Activated CD8-positive, alpha-beta memory T cell treated with anti-CD3 and anti-CD28 coated beads for 36 hours (primary cell): ENCODE measurements around the gene FMNL3. TPM values are rescaled to one million over a fixed set of nuclear protein-coding genes. Genes with fewer than 3 reads are reported as not detected.
"Not testable (repeated sequence)": the region's sequence is repeated elsewhere in the genome, so short reads cannot be mapped to it uniquely, and the experiment has no call there.

Experiments
- CTCF ChIA-PET: fragments of 350-600 bp; sonication (Branson Sonifier 250); formaldehyde crosslinking; loops from one replicate; lab custom pipeline; 2021; ENCODE audit warnings: antibody characterized with exemption; lab: Charles Lee
- POLR2A ChIA-PET: fragments of 350-600 bp; sonication (Branson Sonifier 250); formaldehyde crosslinking; loops from one replicate; lab custom pipeline; 2021; ENCODE audit warnings: antibody characterized with exemption; lab: Charles Lee
- total RNA-seq, 2 experiments: library from RNA; stranded (reverse); gene quantifications; one replicate each; pipeline ENCODE4 v1.2.3, GENCODE V29; 2021

The FMNL3 gene
- total RNA-seq, 2 experiments from 2014 or later: 32.8 to 34.2 TPM

DNA sequence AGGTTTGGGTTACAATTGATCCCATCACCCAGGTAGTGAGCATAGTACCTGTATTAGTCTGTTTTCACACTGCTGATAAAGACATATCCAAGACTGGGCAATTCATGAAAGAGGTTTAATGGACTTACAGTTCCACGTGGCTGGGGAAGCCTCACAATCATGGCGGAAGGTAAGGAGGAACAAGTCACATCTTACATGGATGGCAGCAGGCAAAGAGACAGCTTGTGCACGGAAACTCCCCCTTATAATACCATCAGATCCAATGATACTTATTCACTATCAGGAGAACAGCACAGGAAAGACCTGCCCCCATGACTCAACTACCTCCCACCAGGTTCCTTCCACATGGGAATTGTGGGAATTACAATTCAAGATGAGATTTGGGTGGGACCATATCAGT is 14.2 kb upstream of the FMNL3 start:
- CTCF ChIA-PET, POLR2A ChIA-PET: not testable (repeated sequence)

DNA sequence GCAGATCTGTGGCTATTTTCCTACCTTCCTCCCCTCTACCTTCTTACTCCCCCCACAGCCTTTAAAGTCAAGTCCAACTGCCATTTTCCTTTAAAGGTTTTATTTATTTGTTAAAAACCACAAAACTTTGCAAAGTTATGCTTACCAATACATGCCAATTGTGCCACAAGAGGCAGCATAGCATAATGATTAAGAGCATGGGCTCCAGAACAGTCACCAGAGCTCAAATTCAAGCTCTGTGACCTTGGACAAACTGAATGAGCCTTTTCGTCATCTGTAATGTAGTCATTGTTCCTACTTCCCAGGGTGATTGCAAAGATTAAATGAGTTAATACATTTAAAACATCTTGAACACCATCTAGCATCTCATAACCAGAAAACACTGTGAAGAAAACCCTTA is 13.0 kb upstream of the FMNL3 start:
- POLR2A ChIA-PET: no interaction called here
- CTCF ChIA-PET: no interaction called here

DNA sequence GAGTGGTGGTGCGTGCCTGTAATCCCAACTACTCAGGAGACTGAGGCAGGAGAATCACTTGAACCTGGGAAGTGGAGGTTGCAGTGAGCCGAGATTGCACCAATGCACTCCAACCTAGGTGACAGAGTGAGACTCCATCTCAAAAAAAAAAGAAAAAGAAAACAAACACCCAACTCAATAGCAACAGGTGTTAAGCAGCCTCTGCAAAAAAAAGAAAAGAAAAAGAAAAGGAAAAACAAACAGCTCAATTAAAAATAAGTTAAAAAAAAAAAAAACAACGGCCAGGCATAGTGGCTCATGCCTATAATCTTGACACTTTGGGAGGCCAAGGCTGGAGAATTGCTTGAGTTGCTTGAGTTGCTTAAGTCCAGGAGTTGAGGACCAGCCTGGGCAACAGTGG is 10.6 kb upstream of the FMNL3 start:
- POLR2A ChIA-PET: not testable (repeated sequence)
- CTCF ChIA-PET: interaction anchor here (0.8 to 0.9 kb wide), 2 partner anchors 14 to 24 kb away, joined by 3 read pairs; partner anchors contain the start of gene TMBIM6

DNA sequence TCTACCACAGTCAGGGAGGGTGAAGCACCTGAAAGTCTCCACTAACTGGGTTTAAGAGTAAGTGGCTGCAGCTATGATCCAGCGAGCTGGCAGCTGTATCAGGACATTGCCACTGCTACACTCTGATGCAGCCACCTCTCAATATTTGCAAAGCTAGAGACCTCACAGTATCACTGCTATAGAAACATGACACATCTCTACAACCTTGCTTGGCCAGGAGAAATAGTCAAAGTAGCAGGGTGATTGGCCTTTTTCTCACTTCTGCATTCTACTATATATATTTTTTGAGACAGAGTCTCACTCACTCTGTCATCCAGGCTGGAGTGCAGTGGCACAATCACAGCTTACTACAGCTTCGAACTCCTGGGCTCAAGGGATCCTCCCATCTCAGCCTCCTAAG is 9.3 kb upstream of the FMNL3 start:
- POLR2A ChIA-PET: no interaction called here
- CTCF ChIA-PET: interaction anchor here (0.8 to 1.3 kb wide), 2 partner anchors 61 to 79 kb away, joined by 3 read pairs; no protein-coding TSS in a partner anchor

DNA sequence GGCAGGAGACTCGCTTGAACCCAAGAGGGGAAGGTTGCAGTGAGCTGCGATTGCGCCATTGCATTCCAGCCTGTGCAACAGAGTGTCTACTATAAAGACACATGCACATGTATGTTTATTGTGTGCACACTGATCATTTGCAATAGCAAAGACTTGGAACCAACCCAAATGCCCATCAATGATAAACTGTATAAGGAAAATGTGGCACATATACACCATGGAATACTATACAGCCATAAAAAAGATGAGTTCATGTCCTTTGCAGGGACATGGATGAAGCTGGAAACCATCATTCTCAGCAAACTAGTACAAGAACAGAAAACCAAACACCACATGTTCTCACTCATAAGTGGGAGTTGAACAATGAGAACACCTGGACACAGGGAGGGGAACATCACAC is 6.7 kb upstream of the FMNL3 start:
- CTCF ChIA-PET: interaction anchor here (0.6 to 12.1 kb wide), 3 partner anchors 64 to 91 kb away, joined by 3 to 145 read pairs (median 3); partner anchors contain the start of gene PRPF40B
- POLR2A ChIA-PET: not testable (repeated sequence)

DNA sequence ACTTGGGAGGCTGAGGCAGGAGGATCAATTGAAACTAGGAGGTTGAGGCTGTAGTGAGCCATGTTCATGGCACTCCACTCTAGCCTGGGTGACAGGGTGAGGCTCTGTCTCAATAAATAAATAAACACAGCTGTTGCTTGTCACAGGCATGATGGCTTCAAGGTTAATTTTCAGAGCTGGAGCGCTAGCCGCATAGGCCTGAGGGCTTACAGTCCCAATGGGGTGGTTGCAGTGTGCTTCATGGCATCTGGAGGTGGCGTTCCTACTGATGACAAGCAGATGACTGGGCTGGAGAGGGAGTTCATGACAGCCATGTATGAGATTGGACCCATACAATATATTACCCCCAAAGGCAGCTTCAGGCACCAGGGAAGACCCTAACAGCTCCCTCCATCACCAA is 1.6 kb upstream of the FMNL3 start:
- POLR2A ChIA-PET: no interaction called here
- CTCF ChIA-PET: interaction anchor here (1.0 to 12.1 kb wide), 6 partner anchors 32 to 73 kb away, joined by 3 to 145 read pairs (median 8); partner anchors contain the start of gene TMBIM6

DNA sequence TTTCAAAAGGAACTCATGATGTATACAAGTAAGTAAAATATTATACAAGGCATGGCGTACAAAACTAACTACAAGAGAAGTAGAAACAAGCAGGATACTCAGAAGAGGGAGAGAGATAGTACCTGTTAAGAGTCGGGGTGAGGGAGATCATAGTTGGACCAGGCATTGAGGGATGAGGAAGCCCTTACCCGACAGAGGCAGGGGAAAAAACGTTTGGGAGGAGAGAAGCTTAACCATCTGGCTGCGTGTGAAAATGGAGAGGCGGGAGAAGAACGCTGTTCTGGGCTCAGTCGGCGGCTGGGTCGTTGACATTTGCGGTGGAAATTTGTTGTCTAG is 575 bp upstream of the FMNL3 start:
- POLR2A ChIA-PET: interaction anchor here (0.6 kb wide), 1 partner anchor 823 kb away, joined by 3 read pairs; no protein-coding TSS in a partner anchor

DNA sequence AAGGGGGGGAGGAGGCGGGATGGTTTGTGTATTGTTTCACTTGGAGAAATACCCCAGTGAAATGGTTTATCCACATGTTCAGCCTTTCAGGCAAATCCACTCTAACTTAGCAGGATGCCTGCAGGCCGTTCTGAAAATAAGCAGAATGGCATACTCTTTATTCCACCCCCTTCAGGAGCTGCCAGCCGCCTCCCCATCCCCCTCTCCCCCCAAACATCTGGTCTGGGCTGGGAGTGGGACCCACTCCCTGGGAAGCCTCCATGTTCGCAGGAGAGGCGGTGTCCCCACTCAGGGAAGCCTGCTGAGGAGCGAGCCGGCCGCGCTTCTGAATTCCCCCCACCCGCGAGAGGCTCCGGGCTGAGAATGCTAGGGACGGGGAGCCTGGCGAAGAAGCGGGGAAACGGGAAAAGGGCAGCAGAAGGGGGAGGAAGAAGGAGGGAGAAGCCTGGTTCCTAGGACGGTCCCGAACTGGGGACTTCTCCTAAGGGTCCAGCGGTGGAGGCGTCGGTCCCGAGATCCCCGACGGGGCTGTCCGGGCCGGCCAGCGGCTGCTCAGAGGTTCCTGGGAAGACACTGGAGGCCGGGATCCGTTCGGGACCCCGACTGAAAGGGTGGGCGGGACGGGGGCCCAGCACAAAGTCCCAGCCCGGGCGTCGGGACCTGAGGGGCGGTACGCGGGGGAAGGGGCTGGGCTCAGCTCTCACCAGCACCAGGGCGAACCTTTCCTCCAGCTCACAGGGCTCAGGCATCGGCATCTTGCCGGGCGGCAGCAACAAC is 666 bp downstream of the FMNL3 start:
- ChIA-PET CTCF (interaction anchor here (0.7 to 12.1 kb wide), 10 partner anchors 9 to 81 kb away, joined by 3 to 145 read pairs (median 4); partner anchors contain the start of gene TMBIM6), POLR2A (interaction anchor here (0.5 to 0.9 kb wide), 3 partner anchors 13 to 945 kb away, joined by 3 to 4 read pairs (median 3); no protein-coding TSS in a partner anchor)

More for the DNA sequence above, 575 bp upstream of the FMNL3 start:
- CTCF ChIA-PET: interaction anchor here (0.7 to 12.1 kb wide), 8 partner anchors 9 to 78 kb away, joined by 3 to 145 read pairs (median 3); no protein-coding TSS in a partner anchor

DNA sequence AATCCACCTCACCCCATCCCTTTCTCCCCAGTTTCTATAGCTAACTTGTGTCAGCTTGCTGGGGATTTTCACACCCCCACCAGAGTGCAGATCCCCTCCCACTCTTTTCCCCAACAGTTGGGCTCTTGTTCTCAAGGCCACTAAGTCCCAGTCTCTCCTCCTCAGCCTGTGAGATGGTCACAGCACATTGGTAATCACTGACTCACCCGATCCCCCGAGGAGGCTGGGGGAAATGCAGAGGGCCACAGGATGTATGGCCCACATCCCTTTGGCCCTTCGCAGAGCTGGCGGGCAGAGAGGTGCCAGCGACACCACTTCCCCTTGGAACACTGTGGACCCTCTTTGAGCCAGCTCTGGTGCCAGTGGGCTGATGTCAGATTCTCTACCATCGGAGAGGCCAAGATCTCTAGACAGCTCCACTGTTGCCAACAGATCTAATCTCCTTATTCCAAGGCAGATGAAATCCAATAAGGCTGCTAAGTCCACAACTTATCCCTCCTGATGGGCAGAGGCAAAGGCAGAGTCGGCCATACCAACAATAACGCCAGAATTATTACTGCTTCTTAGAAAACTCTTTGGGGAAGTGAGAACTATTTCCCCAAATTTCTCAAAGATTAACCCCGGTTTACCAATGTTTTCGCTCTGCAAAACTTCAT is 1.6 kb downstream of the FMNL3 start:
- POLR2A ChIA-PET: interaction anchor here (0.6 to 1.0 kb wide), 4 partner anchors 37 to 62 kb away, joined by 3 to 4 read pairs (median 3); no protein-coding TSS in a partner anchor
- CTCF ChIA-PET: interaction anchor here (1.1 to 12.1 kb wide), 9 partner anchors 8 to 84 kb away, joined by 3 to 145 read pairs (median 4); no protein-coding TSS in a partner anchor

DNA sequence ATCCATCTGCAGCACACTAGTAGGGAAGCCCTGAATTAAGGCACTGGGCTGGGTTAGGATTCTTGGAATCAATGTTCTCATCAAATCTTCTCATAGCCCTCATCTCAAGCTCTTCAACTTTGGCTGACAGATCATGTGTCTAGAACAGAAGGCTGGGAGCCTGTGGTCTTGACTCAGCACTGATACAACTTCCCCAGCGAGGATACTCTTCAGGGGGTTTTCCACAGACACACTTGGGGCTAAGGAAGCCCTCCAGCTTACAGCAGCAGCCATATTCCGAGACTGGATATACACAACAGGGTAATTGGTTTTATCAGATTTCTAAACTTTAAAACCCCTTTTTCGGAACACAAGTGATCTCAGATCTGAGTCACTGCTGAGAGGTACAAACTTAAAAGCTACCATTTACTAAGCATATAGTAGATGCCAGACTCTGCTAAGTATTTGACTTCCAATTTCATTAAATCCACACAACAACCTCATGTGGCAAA is 3.5 kb downstream of the FMNL3 start:
- POLR2A ChIA-PET: interaction anchor here (0.9 kb wide), 1 partner anchor 38 kb away, joined by 5 read pairs; the partner anchor contains the start of gene TMBIM6
- CTCF ChIA-PET: interaction anchor here (0.6 to 12.1 kb wide), 10 partner anchors 12 to 68 kb away, joined by 3 to 145 read pairs (median 4); partner anchors contain the start of gene TMBIM6

DNA sequence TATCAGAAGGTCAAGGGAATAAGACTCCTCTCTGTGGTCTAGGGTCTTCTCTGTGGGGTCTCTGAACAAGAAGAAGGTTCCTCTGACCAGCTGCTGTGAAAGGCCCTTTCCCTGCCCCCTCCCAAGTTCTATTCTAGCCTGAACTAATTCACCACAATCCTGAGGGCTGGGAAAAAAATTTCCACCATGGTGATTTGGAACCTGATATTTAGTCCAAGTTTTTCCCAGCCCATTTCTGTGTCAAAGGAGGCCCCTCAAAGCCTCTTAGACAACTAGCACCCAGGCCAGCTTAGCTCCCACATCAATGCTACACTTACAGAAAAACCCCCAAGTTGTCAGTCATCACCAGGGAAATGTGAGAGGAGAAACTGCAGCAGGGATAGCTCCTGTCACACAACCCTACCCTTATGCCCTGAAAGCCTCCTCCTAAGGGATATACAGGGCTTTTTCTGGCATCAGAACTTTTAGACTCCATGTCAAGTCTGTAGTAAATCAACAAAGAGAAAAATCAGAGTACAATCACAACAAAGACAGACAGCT is 4.5 kb downstream of the FMNL3 start:
- ChIA-PET POLR2A (no interaction called here), CTCF (interaction anchor here (0.9 to 12.1 kb wide), 4 partner anchors 20 to 67 kb away, joined by 3 to 145 read pairs (median 43); no protein-coding TSS in a partner anchor)

DNA sequence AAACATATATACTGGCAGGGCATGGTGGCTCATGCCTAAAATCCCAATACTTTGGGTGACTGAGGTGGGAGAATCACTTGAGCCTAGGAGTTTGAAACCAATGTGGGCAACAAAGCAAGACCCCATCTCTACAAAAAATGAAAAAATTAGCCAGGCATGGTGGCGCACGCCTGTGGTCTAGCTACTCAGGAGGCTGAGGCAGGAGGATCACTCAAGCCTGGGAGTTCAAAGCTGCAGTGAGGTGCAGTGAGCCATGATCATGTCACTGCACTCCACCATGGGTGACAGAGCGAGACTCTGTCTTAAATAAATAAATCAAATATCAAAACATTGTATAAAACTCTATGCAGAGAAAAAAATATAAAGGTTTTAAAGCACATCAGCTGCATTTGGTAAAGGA is 5.2 kb downstream of the FMNL3 start:
- ChIA-PET POLR2A (no interaction called here), CTCF (interaction anchor here (0.7 to 12.1 kb wide), 3 partner anchors 8 to 61 kb away, joined by 3 to 145 read pairs (median 7); no protein-coding TSS in a partner anchor)

DNA sequence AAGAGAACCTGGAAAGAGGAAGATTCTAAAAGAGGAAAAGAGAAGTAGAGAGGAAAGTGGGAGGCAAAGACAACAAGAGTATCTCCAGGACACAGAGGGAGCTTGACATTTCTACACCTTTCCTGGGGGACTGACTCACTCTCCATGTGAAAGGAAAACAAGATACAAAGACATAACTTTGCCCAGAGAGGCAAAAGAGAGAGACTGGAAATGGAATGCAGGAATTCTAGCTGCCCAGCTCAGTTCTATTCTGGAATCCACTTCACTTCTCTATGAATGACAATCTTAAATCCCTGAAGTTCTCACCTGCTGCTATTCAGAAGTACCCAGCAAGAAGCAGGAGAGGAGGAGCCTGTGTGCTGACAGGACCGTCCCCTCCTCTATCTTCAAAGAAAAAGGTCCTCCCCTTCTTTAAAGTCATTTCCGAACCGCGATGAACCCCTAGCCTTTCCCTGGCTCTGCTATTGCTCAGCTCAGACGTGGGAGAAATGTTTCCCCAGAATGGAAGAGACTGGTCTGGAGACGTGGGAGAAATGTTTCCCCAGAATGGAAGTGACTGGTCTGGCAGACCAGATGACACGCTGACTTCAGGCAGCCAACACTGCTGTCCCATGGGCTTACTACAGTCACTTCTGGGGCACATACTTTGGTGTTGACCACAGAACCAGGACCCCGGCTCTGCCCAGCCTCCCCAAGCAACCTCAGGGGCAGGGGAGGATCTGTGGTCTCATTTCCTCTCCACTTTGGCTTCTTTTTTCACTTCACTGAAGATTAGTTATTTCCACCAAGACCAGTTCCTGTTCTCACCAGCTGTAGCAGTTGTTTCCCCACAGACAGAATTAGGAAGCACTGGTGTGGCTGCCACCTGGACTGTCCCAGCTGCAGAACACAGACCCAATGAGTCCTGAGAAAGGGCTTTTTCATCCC is 8.3 kb downstream of the FMNL3 start:
- POLR2A ChIA-PET: interaction anchor here (1.4 kb wide), 1 partner anchor 26 kb away, joined by 4 read pairs; no protein-coding TSS in a partner anchor
- CTCF ChIA-PET: interaction anchor here (0.7 to 1.5 kb wide), 4 partner anchors 9 to 54 kb away, joined by 3 to 5 read pairs (median 3); no protein-coding TSS in a partner anchor

DNA sequence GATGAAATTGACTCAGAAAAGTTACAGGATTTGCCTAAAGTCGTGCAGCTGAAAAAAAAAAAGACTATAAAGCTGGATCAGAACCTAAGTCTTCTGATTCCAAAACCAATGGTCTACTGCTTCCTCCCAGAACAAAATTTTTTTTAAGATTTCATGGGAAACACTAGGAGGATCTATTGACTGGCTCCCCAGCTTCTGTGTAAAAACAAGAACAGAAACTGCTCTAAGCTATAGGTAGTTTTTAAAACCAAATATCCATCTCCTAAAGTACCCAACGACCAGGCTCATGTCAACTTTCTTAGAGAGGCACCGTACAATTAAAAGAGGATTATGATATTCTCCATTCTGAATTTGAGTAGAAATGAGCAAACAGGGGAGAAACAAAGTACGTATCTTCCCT is 9.4 kb downstream of the FMNL3 start:
- POLR2A ChIA-PET: no interaction called here

DNA sequence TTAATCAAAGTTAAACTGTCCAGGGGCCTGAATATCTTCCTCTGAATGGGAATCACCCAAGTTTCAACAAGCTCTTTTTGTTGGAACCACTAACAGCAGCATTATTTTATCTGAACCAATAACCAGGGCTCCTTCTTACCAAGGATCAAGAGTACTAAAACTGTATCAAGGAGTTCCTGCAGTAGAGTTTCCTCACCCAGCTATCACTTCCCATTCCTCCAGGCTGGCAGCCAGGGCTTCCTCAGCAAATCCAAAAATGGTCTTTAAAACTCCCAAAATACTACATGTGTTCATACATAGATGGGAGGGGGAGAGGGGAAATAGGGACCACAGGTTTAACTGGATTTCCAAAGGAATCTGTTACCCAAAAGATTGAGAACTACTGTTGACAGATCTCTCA is 10.5 kb downstream of the FMNL3 start:
- ChIA-PET POLR2A (no interaction called here), CTCF (interaction anchor here (0.6 to 1.5 kb wide), 4 partner anchors 15 to 82 kb away, joined by 3 to 4 read pairs (median 3); no protein-coding TSS in a partner anchor)

More for the DNA sequence above, 9.4 kb downstream of the FMNL3 start:
- CTCF ChIA-PET: interaction anchor here (0.7 to 1.0 kb wide), 3 partner anchors 8 to 53 kb away, joined by 3 to 5 read pairs (median 3); partner anchors contain the start of gene FMNL3

DNA sequence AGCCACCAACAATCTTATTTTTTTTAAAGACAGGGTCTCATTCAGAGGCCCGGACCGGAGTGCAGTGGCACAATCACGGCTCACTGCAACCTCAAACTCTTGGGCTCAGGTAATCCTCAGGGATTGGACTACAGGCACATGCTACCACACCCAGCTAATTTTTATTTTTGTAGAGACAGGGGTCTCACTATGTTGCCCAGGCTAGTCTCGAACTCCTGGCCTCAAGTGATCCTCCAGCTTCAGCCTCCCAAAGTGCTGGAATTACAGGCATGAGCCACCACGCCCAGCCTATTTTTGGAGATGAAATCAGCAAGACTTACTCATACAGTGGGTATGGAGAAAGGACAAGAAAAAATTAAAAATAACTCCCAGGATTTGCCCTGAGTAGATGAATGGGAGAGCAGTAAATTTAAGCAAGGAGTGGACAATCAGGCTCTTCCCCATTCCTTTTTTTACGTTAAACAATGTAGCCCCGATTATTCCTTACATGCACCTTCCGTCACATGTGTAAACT is 13.2 kb downstream of the FMNL3 start:
- CTCF ChIA-PET: interaction anchor here (0.6 kb wide), 1 partner anchor 8 kb away, joined by 3 read pairs; no protein-coding TSS in a partner anchor
- POLR2A ChIA-PET: interaction anchor here (1.0 kb wide), 1 partner anchor 13 kb away, joined by 3 read pairs; no protein-coding TSS in a partner anchor

DNA sequence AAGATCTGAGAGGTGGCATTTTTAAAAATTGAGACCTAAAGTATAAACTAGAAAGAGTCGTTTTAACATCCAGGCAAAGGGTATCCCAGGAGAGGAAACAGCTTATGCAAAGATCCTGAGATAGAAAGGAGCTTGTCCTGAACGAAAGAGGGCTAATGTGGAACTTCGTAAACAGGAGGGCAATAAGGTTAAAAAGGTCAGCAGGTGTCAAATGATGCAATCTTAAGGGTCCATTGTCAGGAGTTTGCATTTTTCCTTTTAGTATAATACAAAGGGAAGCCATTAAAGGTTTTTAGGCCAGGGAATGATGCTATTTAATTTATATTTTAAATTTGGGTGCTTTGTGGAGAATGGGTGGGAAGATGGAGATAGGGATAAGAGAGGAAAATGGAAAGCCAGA is 14.4 kb downstream of the FMNL3 start:
- ChIA-PET POLR2A (interaction anchor here (0.7 to 1.0 kb wide), 2 partner anchors 14 to 691 kb away, joined by 3 read pairs; no protein-coding TSS in a partner anchor), CTCF (interaction anchor here (0.7 to 1.0 kb wide), 2 partner anchors 18 to 70 kb away, joined by 3 to 4 read pairs; no protein-coding TSS in a partner anchor)
